LNCAP (cell line): Measurements from ENCODE around the gene INTS3.

Experiments
- TF ChIP-seq, protein P1 (sequence below): fragments of 450-650 bp; IDR thresholded peaks from 2 replicates; pipeline ENCODE4 v1.5.1; 2017; ENCODE audit warnings: mild to moderate bottlenecking

The INTS3 gene

GRCh38 chr1:153684892-153685291, 43.0 kb upstream of the INTS3 start:
- TF ChIP-seq, protein P1, sequence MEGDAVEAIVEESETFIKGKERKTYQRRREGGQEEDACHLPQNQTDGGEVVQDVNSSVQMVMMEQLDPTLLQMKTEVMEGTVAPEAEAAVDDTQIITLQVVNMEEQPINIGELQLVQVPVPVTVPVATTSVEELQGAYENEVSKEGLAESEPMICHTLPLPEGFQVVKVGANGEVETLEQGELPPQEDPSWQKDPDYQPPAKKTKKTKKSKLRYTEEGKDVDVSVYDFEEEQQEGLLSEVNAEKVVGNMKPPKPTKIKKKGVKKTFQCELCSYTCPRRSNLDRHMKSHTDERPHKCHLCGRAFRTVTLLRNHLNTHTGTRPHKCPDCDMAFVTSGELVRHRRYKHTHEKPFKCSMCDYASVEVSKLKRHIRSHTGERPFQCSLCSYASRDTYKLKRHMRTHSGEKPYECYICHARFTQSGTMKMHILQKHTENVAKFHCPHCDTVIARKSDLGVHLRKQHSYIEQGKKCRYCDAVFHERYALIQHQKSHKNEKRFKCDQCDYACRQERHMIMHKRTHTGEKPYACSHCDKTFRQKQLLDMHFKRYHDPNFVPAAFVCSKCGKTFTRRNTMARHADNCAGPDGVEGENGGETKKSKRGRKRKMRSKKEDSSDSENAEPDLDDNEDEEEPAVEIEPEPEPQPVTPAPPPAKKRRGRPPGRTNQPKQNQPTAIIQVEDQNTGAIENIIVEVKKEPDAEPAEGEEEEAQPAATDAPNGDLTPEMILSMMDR = no peak

- TF ChIP-seq, protein P1 = no peak
Measured at GRCh38 chr1:153685544-153686340, 42.1 kb upstream of the INTS3 start.

- TF ChIP-seq, protein P1 = no peak
Measured at GRCh38 chr1:153687346-153688125, 40.3 kb upstream of the INTS3 start.

DNA sequence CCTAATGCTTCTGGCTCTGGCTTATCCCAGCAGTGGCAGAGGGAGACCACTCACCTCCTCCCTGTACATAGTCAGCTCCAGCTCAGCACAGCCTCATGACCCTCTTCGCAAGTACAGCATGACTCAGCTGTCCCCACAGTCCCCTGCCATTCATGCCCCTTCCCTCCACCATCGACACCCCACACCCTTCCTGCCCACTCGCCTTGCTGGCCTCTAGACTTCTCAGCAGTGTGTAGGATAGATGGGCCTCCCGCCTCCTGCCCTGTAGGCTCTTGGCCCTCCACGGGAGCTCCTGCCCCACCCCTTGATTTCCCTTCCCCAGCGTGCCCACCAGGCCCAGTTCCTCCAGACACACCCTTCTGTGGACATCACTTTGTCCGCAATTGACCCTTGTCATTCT, 39.6 kb upstream of the INTS3 start:
- TF ChIP-seq, protein P1 = no peak

DNA sequence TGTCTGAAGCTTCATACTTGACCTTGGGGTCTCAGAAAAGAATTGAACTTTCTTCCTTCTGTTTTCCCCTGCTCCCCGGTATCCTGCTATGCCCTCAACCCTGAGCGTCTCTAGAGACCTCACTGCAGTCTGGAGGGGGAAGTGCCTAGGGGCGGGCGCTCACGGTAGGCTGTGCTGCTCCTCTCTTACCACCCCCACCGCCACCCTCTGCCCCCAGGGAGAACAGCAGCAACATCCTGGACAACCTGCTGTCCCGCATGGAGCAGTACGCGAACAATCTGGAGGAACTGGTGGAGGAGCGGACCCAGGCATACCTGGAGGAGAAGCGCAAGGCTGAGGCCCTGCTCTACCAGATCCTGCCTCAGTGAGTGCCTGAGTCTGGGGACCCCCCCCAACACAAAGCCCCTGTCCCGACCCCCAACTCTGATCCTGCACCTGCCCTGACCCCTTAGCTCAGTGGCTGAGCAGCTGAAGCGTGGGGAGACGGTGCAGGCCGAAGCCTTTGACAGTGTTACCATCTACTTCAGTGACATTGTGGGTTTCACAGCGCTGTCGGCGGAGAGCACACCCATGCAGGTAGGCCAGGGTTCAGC, 39.0 kb upstream of the INTS3 start:
- TF ChIP-seq, protein P1 = no peak

GRCh38 chr1:153693466-153693865, 34.4 kb upstream of the INTS3 start:
- TF ChIP-seq, protein P1 = no peak

- TF ChIP-seq, protein P1 = no peak
Measured at GRCh38 chr1:153696741-153697140, 31.1 kb upstream of the INTS3 start.
